Measurements from ENCODE around the gene SMARCD2.

DNA sequence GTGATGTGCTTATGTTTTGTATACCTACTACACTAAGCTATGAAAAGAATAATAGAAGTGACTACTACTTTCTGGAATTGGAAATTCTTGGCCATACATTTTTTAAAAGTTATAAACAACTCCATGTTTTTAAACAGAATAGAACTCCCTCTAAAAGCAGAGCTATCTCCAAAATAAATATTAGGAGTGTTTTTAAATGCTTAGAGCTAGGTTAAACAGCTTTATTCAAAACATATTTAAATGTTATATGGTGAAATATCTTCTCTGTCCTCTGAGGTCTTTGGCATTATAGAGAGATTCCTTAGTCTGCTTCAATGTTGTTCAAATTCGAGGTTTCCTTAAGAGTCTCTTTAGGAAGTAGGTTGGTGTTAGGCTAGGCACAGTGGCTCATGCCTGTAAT is 38.2 kb downstream of the SMARCD2 start:
- TF ChIP-seq, protein P1, sequence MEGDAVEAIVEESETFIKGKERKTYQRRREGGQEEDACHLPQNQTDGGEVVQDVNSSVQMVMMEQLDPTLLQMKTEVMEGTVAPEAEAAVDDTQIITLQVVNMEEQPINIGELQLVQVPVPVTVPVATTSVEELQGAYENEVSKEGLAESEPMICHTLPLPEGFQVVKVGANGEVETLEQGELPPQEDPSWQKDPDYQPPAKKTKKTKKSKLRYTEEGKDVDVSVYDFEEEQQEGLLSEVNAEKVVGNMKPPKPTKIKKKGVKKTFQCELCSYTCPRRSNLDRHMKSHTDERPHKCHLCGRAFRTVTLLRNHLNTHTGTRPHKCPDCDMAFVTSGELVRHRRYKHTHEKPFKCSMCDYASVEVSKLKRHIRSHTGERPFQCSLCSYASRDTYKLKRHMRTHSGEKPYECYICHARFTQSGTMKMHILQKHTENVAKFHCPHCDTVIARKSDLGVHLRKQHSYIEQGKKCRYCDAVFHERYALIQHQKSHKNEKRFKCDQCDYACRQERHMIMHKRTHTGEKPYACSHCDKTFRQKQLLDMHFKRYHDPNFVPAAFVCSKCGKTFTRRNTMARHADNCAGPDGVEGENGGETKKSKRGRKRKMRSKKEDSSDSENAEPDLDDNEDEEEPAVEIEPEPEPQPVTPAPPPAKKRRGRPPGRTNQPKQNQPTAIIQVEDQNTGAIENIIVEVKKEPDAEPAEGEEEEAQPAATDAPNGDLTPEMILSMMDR (IDR thresholded peaks at IDR 0.05), result no peak
- TF ChIP-seq POLR2A (IDR thresholded peaks at IDR 0.05), result no peak
